Mesendoderm (in vitro differentiated cells): ENCODE data around the gene NEO1.
A peak's percentile ranks its signal among the peaks of the same experiment; 100 is the strongest.

Experiments
- DNase-seq: peaks from one replicate; pipeline ENCODE4 v3.0.0; 2013
- H2AK5ac ChIP-seq: 2 replicates; pipeline ENCODE4 v1.6.1; 2013; ENCODE audit warnings: low read length, inconsistent platforms
- H2BK120ac ChIP-seq: 2 replicates; pipeline ENCODE4 v1.6.1; 2013; ENCODE audit warnings: low read depth, mild to moderate bottlenecking, low read length, moderate library complexity, mixed read lengths
- H2BK15ac ChIP-seq: replicated peaks from 2 replicates; pipeline ENCODE4 v1.6.1; 2013; ENCODE audit warnings: low read depth, mild to moderate bottlenecking, moderate library complexity
- H2BK5ac ChIP-seq: 2 replicates; pipeline ENCODE4 v1.6.1; 2013; ENCODE audit warnings: low read length, inconsistent platforms
- H3K18ac ChIP-seq: 2 replicates; pipeline ENCODE4 v1.6.1; 2013; ENCODE audit warnings: mild to moderate bottlenecking, low read length, mixed read lengths
- H3K23ac ChIP-seq: one replicate; pipeline ENCODE4 v1.6.1; 2013; ENCODE audit warnings: low read length
- H3K27ac ChIP-seq: 2 replicates; pipeline ENCODE4 v1.5.1; 2013; ENCODE audit warnings: low read depth, mild to moderate bottlenecking, inconsistent platforms, low read length, moderate library complexity
- H3K27me3 ChIP-seq: 2 replicates; pipeline ENCODE4 v1.6.1; 2013; ENCODE audit warnings: low read length, control low read depth, mild to moderate bottlenecking, inconsistent platforms; ENCODE audit not compliant: insufficient read depth, poor library complexity
- H3K36me3 ChIP-seq: 2 replicates; pipeline ENCODE4 v1.6.1; 2013; ENCODE audit warnings: low read length, inconsistent platforms; ENCODE audit not compliant: control insufficient read depth, insufficient read depth
- H3K4ac ChIP-seq: one replicate; pipeline ENCODE4 v1.6.1; 2013; ENCODE audit warnings: low read depth, mild to moderate bottlenecking, low read length, moderate library complexity
- H3K4me1 ChIP-seq: 2 replicates; pipeline ENCODE4 v1.6.1; 2013; ENCODE audit warnings: low read depth, low read length, inconsistent platforms; ENCODE audit not compliant: control insufficient read depth
- H3K4me2 ChIP-seq: 2 replicates; pipeline ENCODE4 v1.6.1; 2013; ENCODE audit warnings: low read length
- H3K4me3 ChIP-seq: 2 replicates; pipeline ENCODE4 v1.5.1; 2013; ENCODE audit warnings: mild to moderate bottlenecking, low read length
- H3K56ac ChIP-seq: one replicate; pipeline ENCODE4 v1.6.1; 2013; ENCODE audit warnings: low read length
- H3K79me1 ChIP-seq: 2 replicates; pipeline ENCODE4 v1.6.1; 2013; ENCODE audit warnings: low read length, inconsistent platforms
- H3K79me2 ChIP-seq: 2 replicates; pipeline ENCODE4 v1.6.1; 2013; ENCODE audit warnings: mild to moderate bottlenecking, low read length; ENCODE audit not compliant: control insufficient read depth, insufficient read depth
- H3K9ac ChIP-seq: 2 replicates; pipeline ENCODE4 v1.6.1; 2013; ENCODE audit warnings: low read length, inconsistent platforms
- H4K5ac ChIP-seq: one replicate; pipeline ENCODE4 v1.6.1; 2013; ENCODE audit warnings: low read length
- H4K8ac ChIP-seq: one replicate; pipeline ENCODE4 v1.6.1; 2013; ENCODE audit warnings: low read depth, mild to moderate bottlenecking, control low read depth, low read length, moderate library complexity
- WGBS: extraction: QIAGEN DNeasy Blood & Tissue Kit; methylation state at CpG from one replicate; pipeline ENCODE4 v1.1.7; 2013; ENCODE audit warnings: low lambda C conversion rate, missing lambda C conversion rate; ENCODE audit not compliant: insufficient coverage; ENCODE audit errors: extremely low coverage; 5-methylcytosine and 5-hydroxymethylcytosine counted together

The NEO1 gene

GRCh38 chr15:73125219-73125618, 73.0 kb downstream of the NEO1 start:
- Histone ChIP-seq H3K4me2 (no peak overlapping the region), H3K4me1 (no peaks in the 10 kb centered on the region), H2BK15ac (no peak overlapping the region), H3K18ac (no peak overlapping the region), H3K56ac (no peak overlapping the region), H3K27me3 (no peaks in the 10 kb centered on the region), H4K5ac (no peak overlapping the region), H3K36me3 (peaks cover 1% of the 10 kb centered on the region), H2BK5ac (no peak overlapping the region), H3K79me2 (no peaks in the 10 kb centered on the region), H3K4ac (no peak overlapping the region), H3K79me1 (no peaks in the 10 kb centered on the region), H4K8ac (no peak overlapping the region), H3K23ac (no peak overlapping the region), H2BK120ac (no peak overlapping the region), H3K4me3 (no peak overlapping the region), H3K9ac (no peak overlapping the region), H2AK5ac (no peak overlapping the region), H3K27ac (no peak overlapping the region)
- no CpG with 5 or more reads among the region's 2 CpGs for WGBS
- peak; percentile 66 for DNase-seq

DNA sequence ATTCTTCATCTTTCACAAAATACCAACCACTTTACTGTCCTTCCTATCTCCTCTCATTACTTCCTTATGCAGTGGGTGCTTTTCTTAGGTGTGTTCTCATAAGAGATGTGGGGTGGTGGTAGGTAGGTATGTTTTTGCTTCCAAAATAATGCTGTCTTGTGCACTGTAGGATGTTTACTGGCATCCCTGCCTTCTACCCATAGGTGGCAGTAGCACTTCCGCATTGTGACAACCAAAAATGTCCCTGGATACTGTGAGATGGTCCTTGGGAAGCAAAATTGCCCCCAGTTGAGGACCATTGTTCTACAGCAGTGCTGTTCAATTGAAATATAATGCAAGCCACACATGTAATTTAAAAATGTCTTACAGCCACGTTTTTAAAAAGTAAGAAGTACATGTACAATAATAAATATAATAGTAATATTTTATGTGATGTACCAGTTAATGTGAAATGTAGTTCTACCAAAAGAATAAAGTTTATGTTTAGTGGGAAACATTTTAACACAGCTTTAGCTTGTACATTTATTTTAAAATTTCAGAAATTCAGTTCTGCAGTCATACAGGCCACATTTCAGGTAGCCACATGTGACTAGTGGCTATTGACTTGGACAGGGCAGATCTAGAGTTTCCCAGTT, 75.2 kb downstream of the NEO1 start:
- H3K36me3 ChIP-seq, result peaks cover 1% of the 10 kb centered on the region
- no peak overlapping the region for H3K4me2 ChIP-seq
- H3K9ac ChIP-seq, result no peak overlapping the region
- H3K27ac ChIP-seq, result no peak overlapping the region
- no peak overlapping the region for H3K4ac ChIP-seq
- H3K79me2 ChIP-seq, result no peaks in the 10 kb centered on the region
- peak; percentile 73 for DNase-seq
- no CpG with 5 or more reads among the region's 2 CpGs for WGBS
- H2BK120ac ChIP-seq, result no peak overlapping the region
- no peak overlapping the region for H3K23ac ChIP-seq
- no peaks in the 10 kb centered on the region for H3K27me3 ChIP-seq
- H2BK5ac ChIP-seq, result no peak overlapping the region
- no peaks in the 10 kb centered on the region for H3K79me1 ChIP-seq
- no peak overlapping the region for H3K4me3 ChIP-seq
- H3K56ac ChIP-seq, result no peak overlapping the region
- no peak overlapping the region for H4K8ac ChIP-seq
- no peak overlapping the region for H2BK15ac ChIP-seq
- H2AK5ac ChIP-seq, result no peak overlapping the region
- no peaks in the 10 kb centered on the region for H3K4me1 ChIP-seq
- H4K5ac ChIP-seq, result no peak overlapping the region
- H3K18ac ChIP-seq, result no peak overlapping the region

GRCh38 chr15:73130830-73131229, 78.6 kb downstream of the NEO1 start:
- Histone ChIP-seq H3K27ac (no peak overlapping the region), H4K5ac (no peak overlapping the region), H4K8ac (no peak overlapping the region), H3K4me3 (no peak overlapping the region), H3K4ac (no peak overlapping the region), H2AK5ac (no peak overlapping the region), H2BK5ac (no peak overlapping the region), H3K27me3 (no peaks in the 10 kb centered on the region), H3K79me2 (no peaks in the 10 kb centered on the region), H3K56ac (no peak overlapping the region), H3K9ac (no peak overlapping the region), H3K79me1 (no peaks in the 10 kb centered on the region), H3K36me3 (no peaks in the 10 kb centered on the region), H2BK15ac (no peak overlapping the region), H3K4me2 (no peak overlapping the region), H2BK120ac (no peak overlapping the region), H3K23ac (no peak overlapping the region), H3K18ac (no peak overlapping the region), H3K4me1 (no peaks in the 10 kb centered on the region)
- DNase-seq, result no peak
- no CpG with 5 or more reads among the region's 1 CpG for WGBS

DNA sequence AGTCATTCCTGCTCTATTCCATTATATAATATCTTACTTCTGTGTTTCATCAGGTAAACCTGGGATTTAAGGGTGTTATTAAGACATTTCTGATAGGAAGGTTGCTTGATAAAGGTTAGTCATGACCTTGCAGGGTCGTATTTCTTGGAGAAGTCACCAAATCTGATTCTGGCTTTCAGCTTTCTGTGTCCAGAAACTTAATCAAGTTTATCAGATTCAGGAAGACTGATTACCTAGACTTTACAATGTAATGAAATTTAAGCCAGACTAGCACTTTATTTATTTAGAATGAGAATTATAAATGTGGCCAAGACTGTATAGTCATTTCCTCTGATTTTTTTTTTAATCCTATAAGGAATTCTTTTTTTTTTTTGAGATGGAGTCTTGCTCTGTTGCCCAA, 81.9 kb downstream of the NEO1 start:
- WGBS, result no CpG with 5 or more reads among the region's 1 CpG
- H3K79me2 ChIP-seq, result no peaks in the 10 kb centered on the region
- no peak overlapping the region for H3K4me3 ChIP-seq
- H2BK120ac ChIP-seq, result no peak overlapping the region
- H3K23ac ChIP-seq, result no peak overlapping the region
- H3K4me1 ChIP-seq, result no peaks in the 10 kb centered on the region
- H3K27me3 ChIP-seq, result no peaks in the 10 kb centered on the region
- H2BK5ac ChIP-seq, result no peak overlapping the region
- no peaks in the 10 kb centered on the region for H3K79me1 ChIP-seq
- H4K5ac ChIP-seq, result no peak overlapping the region
- no peak overlapping the region for H3K56ac ChIP-seq
- no peak overlapping the region for H4K8ac ChIP-seq
- no peak overlapping the region for H2BK15ac ChIP-seq
- no peak overlapping the region for H3K9ac ChIP-seq
- no peak overlapping the region for H3K4me2 ChIP-seq
- no peak overlapping the region for H3K18ac ChIP-seq
- no peak overlapping the region for H3K4ac ChIP-seq
- H3K36me3 ChIP-seq, result no peaks in the 10 kb centered on the region
- no peak for DNase-seq
- no peak overlapping the region for H3K27ac ChIP-seq
- H2AK5ac ChIP-seq, result no peak overlapping the region

- Histone ChIP-seq H4K5ac (no peak overlapping the region), H3K18ac (no peak overlapping the region), H3K27me3 (no peaks in the 10 kb centered on the region), H2BK15ac (no peak overlapping the region), H2BK120ac (no peak overlapping the region), H3K79me2 (no peaks in the 10 kb centered on the region), H3K36me3 (no peaks in the 10 kb centered on the region), H3K23ac (no peak overlapping the region), H3K4me1 (no peaks in the 10 kb centered on the region), H3K79me1 (no peaks in the 10 kb centered on the region), H3K4me2 (no peak overlapping the region), H2BK5ac (no peak overlapping the region), H2AK5ac (no peak overlapping the region), H3K56ac (no peak overlapping the region), H3K9ac (no peak overlapping the region), H3K27ac (no peak overlapping the region), H3K4ac (no peak overlapping the region), H4K8ac (no peak overlapping the region), H3K4me3 (no peak overlapping the region)
- no CpG with 5 or more reads among the region's 5 CpGs for WGBS
- no peak for DNase-seq
These were observed 86.9 kb downstream of the NEO1 start for GRCh38 chr15:73139041-73139743.
